H9 (cell line): ENCODE measurements around the gene AK8. TPM values are rescaled to one million over a fixed set of nuclear protein-coding genes. Genes with fewer than 3 reads are reported as not detected.

Source experiments
- DNase-seq: peaks from one replicate; pipeline ENCODE4 v3.0.0-alpha.2; 2017
- H2AFZ ChIP-seq: one replicate; pipeline ENCODE4 v1.6.1; 2013; ENCODE audit warnings: mild to moderate bottlenecking, low read length, control low read depth, moderate library complexity
- H2AK5ac ChIP-seq: 2 replicates; pipeline ENCODE4 v1.6.1; 2013; ENCODE audit warnings: low read length, control low read depth, mixed read lengths; ENCODE audit not compliant: insufficient read length
- H2BK120ac ChIP-seq: one replicate; pipeline ENCODE4 v1.6.1; 2013; ENCODE audit warnings: low read depth, mild to moderate bottlenecking, low read length, control low read depth, inconsistent platforms; ENCODE audit not compliant: poor library complexity, severe bottlenecking
- H2BK12ac ChIP-seq: 2 replicates; pipeline ENCODE4 v1.6.1; 2013; ENCODE audit warnings: low read length, control low read depth, mixed read lengths, low read depth; ENCODE audit not compliant: insufficient read length
- H2BK15ac ChIP-seq: 2 replicates; pipeline ENCODE4 v1.6.1; 2013; ENCODE audit warnings: low read depth, low read length, control low read depth
- H2BK20ac ChIP-seq: one replicate; pipeline ENCODE4 v1.6.1; 2013; ENCODE audit warnings: low read depth, mild to moderate bottlenecking, low read length, control low read depth, inconsistent platforms; ENCODE audit not compliant: poor library complexity, severe bottlenecking
- H2BK5ac ChIP-seq: 2 replicates; pipeline ENCODE4 v1.6.1; 2013; ENCODE audit warnings: low read length, control low read depth, mixed read lengths; ENCODE audit not compliant: insufficient read length
- H3K14ac ChIP-seq: 2 replicates; pipeline ENCODE4 v1.6.1; 2013; ENCODE audit warnings: low read length, control low read depth; ENCODE audit not compliant: insufficient read depth
- H3K18ac ChIP-seq: 2 replicates; pipeline ENCODE4 v1.6.1; 2013; ENCODE audit warnings: low read depth, mild to moderate bottlenecking, mixed read lengths, low read length, control low read depth; ENCODE audit not compliant: insufficient read length
- H3K23ac ChIP-seq: 2 replicates; pipeline ENCODE4 v1.6.1; 2013; ENCODE audit warnings: low read length, control low read depth, mixed read lengths, low read depth; ENCODE audit not compliant: insufficient read length
- H3K23me2 ChIP-seq: 2 replicates; pipeline ENCODE4 v1.6.1; 2013; ENCODE audit warnings: low read depth, mild to moderate bottlenecking, mixed read lengths, low read length, control low read depth; ENCODE audit not compliant: insufficient read length, poor library complexity, severe bottlenecking
- H3K27ac ChIP-seq: 2 replicates; pipeline ENCODE4 v1.5.1; 2013; ENCODE audit warnings: low read length, control low read depth, mixed read lengths, low read depth; ENCODE audit not compliant: insufficient read length
- H3K27me3 ChIP-seq: 2 replicates; pipeline ENCODE4 v1.6.1; 2013; ENCODE audit warnings: low read length, control low read depth, inconsistent platforms; ENCODE audit not compliant: insufficient read depth
- H3K4ac ChIP-seq: 2 replicates; pipeline ENCODE4 v1.6.1; 2013; ENCODE audit warnings: low read depth, mild to moderate bottlenecking, control low read depth, inconsistent platforms, low read length, moderate library complexity
- H3K4me1 ChIP-seq: 2 replicates; pipeline ENCODE4 v1.6.1; 2013; ENCODE audit warnings: low read length, control low read depth, inconsistent platforms; ENCODE audit not compliant: insufficient read depth
- H3K4me2 ChIP-seq: 2 replicates; pipeline ENCODE4 v1.6.1; 2013; ENCODE audit warnings: low read length, control low read depth, mixed read lengths; ENCODE audit not compliant: insufficient read length, insufficient read depth
- H3K56ac ChIP-seq: 2 replicates; pipeline ENCODE4 v1.6.1; 2013; ENCODE audit warnings: low read depth, mild to moderate bottlenecking, mixed read lengths, low read length, control low read depth; ENCODE audit not compliant: insufficient read length
- H3K79me1 ChIP-seq: 2 replicates; pipeline ENCODE4 v1.6.1; 2013; ENCODE audit warnings: low read depth, mild to moderate bottlenecking, moderate library complexity, low read length, control low read depth, inconsistent platforms; ENCODE audit not compliant: insufficient read depth, poor library complexity, severe bottlenecking
- H3K79me2 ChIP-seq: 2 replicates; pipeline ENCODE4 v1.6.1; 2013; ENCODE audit warnings: low read length, control low read depth, inconsistent platforms; ENCODE audit not compliant: insufficient read depth
- H3K9ac ChIP-seq: 2 replicates; pipeline ENCODE4 v1.6.1; 2013; ENCODE audit warnings: low read length, control low read depth, mixed read lengths; ENCODE audit not compliant: insufficient read length; ENCODE audit errors: extremely low read depth
- H3K9me3 ChIP-seq: one replicate; pipeline ENCODE4 v1.6.1; 2013; ENCODE audit warnings: low read depth, low read length, inconsistent platforms; ENCODE audit not compliant: control insufficient read depth
- H3T11ph ChIP-seq: one replicate; pipeline ENCODE4 v1.6.1; 2013; ENCODE audit warnings: mild to moderate bottlenecking, low read length, control low read depth, inconsistent platforms
- H4K20me1 ChIP-seq: one replicate; pipeline ENCODE4 v1.6.1; 2013; ENCODE audit not compliant: control insufficient read depth, insufficient read length, insufficient read depth
- H4K5ac ChIP-seq: 2 replicates; pipeline ENCODE4 v1.6.1; 2013; ENCODE audit warnings: low read depth, mild to moderate bottlenecking, mixed read lengths, low read length, control low read depth; ENCODE audit not compliant: insufficient read length
- H4K8ac ChIP-seq: replicated peaks from 2 replicates; pipeline ENCODE4 v1.6.1; 2013; ENCODE audit warnings: low read length, control low read depth, mixed read lengths, low read depth; ENCODE audit not compliant: insufficient read length
- H4K91ac ChIP-seq: 2 replicates; pipeline ENCODE4 v1.6.1; 2013; ENCODE audit warnings: low read depth, mild to moderate bottlenecking, moderate library complexity, mixed read lengths, low read length, control low read depth; ENCODE audit not compliant: insufficient read length
- H3K27ac Mint-ChIP-seq, 3 experiments: 2 replicates in 2 of 3; 3 replicates in 1 of 3; pipeline ENCODE4 v1.8.0; 2020 to 2021; ENCODE audit warnings: mixed read lengths in 3 of 3, mild to moderate bottlenecking in 1 of 3, moderate library complexity in 1 of 3
- H3K27me3 Mint-ChIP-seq: 2 replicates; pipeline ENCODE4 v1.8.0; 2021; ENCODE audit warnings: low read depth, mild to moderate bottlenecking, moderate library complexity, mixed read lengths
- H3K36me3 Mint-ChIP-seq, 3 experiments: 2 replicates in 2 of 3; 3 replicates in 1 of 3; pipeline ENCODE4 v1.8.0; 2020 to 2021; ENCODE audit warnings: low read depth in 3 of 3, mixed read lengths in 3 of 3; ENCODE audit not compliant: insufficient read depth in 1 of 3
- H3K4me1 Mint-ChIP-seq, 2 experiments: 2 replicates each; pipeline ENCODE4 v1.8.0; 2020; ENCODE audit warnings: mixed read lengths in 2 of 2
- H3K4me3 Mint-ChIP-seq, 2 experiments: 2 replicates in 1 of 2; 3 replicates in 1 of 2; pipeline ENCODE4 v1.8.0; 2020 to 2021; ENCODE audit warnings: mild to moderate bottlenecking in 2 of 2, mixed read lengths in 2 of 2, moderate library complexity in 1 of 2
- H3K9me3 Mint-ChIP-seq, 2 experiments: 2 replicates in 1 of 2; 3 replicates in 1 of 2; pipeline ENCODE4 v1.8.0; 2020; ENCODE audit warnings: mild to moderate bottlenecking in 2 of 2, mixed read lengths in 2 of 2, moderate library complexity in 1 of 2
- CTCF ChIP-seq: fragments of 200-600 bp; sonication (generic); conservative IDR thresholded peaks from 3 replicates; pipeline ENCODE4 v1.8.0; 2021; ENCODE audit warnings: antibody characterized with exemption, mild to moderate bottlenecking
- WGBS: extraction: QIAGEN DNeasy Blood & Tissue Kit; methylation state at CpG from one replicate; pipeline ENCODE4 v1.1.7; 2013; ENCODE audit warnings: missing lambda C conversion rate, low lambda C conversion rate, mixed read lengths; ENCODE audit not compliant: insufficient read length; ENCODE audit errors: extremely low coverage; 5-methylcytosine and 5-hydroxymethylcytosine counted together
- total RNA-seq: library from RNA; stranded (reverse); gene quantifications from 2 replicates; pipeline ENCODE4 v1.2.1, GENCODE V29; 2021

AK8 gene
- total RNA-seq, 1 experiment from 2014 or later: 0.44 TPM

- no peak overlapping the region for H3K27ac Mint-ChIP-seq
- no peak overlapping the region for H2BK120ac ChIP-seq
- H3K56ac ChIP-seq: no peak overlapping the region
- whole genome bisulfite sequencing: no CpG with 5 or more reads among the region's 8 CpGs
- H2BK12ac ChIP-seq: no peak overlapping the region
- no peaks in the 10 kb centered on the region for H3K9me3 ChIP-seq
- TF ChIP-seq CTCF: no peak
- H3K23ac ChIP-seq: no peak overlapping the region
- no peak overlapping the region for H3K9ac ChIP-seq
- H4K91ac ChIP-seq: no peak overlapping the region
- H3K4me2 ChIP-seq: no peak overlapping the region
- no peak overlapping the region for H2AFZ ChIP-seq
- no peak overlapping the region for H2BK5ac ChIP-seq
- H3K4me1 ChIP-seq: no peaks in the 10 kb centered on the region
- H3K27ac ChIP-seq: no peak overlapping the region
- no peaks in the 10 kb centered on the region for H3K79me2 ChIP-seq
- no peaks in the 10 kb centered on the region for H4K20me1 ChIP-seq
- no peak overlapping the region for H3K4ac ChIP-seq
- H3K18ac ChIP-seq: no peak overlapping the region
- DNase-seq: no peak
- H3K36me3 Mint-ChIP-seq: no peaks in the 10 kb centered on the region
- H3K27me3 Mint-ChIP-seq: peaks cover 28% of the 10 kb centered on the region
- H4K5ac ChIP-seq: no peak overlapping the region
- H3K4me3 Mint-ChIP-seq: no peak overlapping the region
- no peaks in the 10 kb centered on the region for H3K27me3 ChIP-seq
- H3K4me1 Mint-ChIP-seq: peaks cover 0 to 7% of the 10 kb centered on the region in 2 experiments; a peak in 1 of 4 replicates
- H3T11ph ChIP-seq: no peak overlapping the region
- no peaks in the 10 kb centered on the region for H3K79me1 ChIP-seq
- no peak overlapping the region for H2BK20ac ChIP-seq
- H3K14ac ChIP-seq: no peak overlapping the region
- no peak overlapping the region for H2BK15ac ChIP-seq
- H3K9me3 Mint-ChIP-seq: no peaks in the 10 kb centered on the region
- no peak overlapping the region for H2AK5ac ChIP-seq
- no peak overlapping the region for H4K8ac ChIP-seq
- peaks cover 3% of the 10 kb centered on the region for H3K23me2 ChIP-seq
These were observed 151.4 kb downstream of the AK8 start for GRCh38 chr9:132726576-132727130.
